Activated T-cell treated with anti-CD3 and anti-CD28 coated beads, Interleukin-2, amount 50 U/mL, for 24 hours (primary cell): ENCODE data around the gene C5.
A peak's percentile ranks its signal among the peaks of the same experiment; 100 is the strongest.
"Not testable (repeated sequence)": the region's sequence is repeated elsewhere in the genome, so short reads cannot be mapped to it uniquely, and the experiment has no call there.

Experiments
- DNase-seq: peaks from one replicate; pipeline ENCODE4 v3.0.0-alpha.2; 2020
- H3K27ac Mint-ChIP-seq: 2 replicates; pipeline ENCODE4 v1.8.0; 2020; ENCODE audit warnings: mild to moderate bottlenecking, mixed read lengths
- H3K27me3 Mint-ChIP-seq: 2 replicates; pipeline ENCODE4 v1.8.0; 2020; ENCODE audit warnings: mixed read lengths
- H3K36me3 Mint-ChIP-seq: 2 replicates; pipeline ENCODE4 v1.8.0; 2020; ENCODE audit warnings: low read depth, mixed read lengths
- H3K4me1 Mint-ChIP-seq: 2 replicates; pipeline ENCODE4 v1.8.0; 2020; ENCODE audit warnings: low read depth, mixed read lengths
- H3K4me3 Mint-ChIP-seq: 2 replicates; pipeline ENCODE4 v1.8.0; 2020; ENCODE audit warnings: mild to moderate bottlenecking, moderate library complexity, mixed read lengths
- H3K9me3 Mint-ChIP-seq: 2 replicates; pipeline ENCODE4 v1.8.0; 2020; ENCODE audit warnings: mixed read lengths

Gene C5

GRCh38 chr9:120979797-120980196 lies 70.3 kb downstream of the C5 start:
- Mint-ChIP-seq H3K27me3 (no peaks in the 10 kb centered on the region), H3K4me3 (no peak overlapping the region), H3K36me3 (no peaks in the 10 kb centered on the region), H3K27ac (no peak overlapping the region), H3K4me1 (peaks cover 10% of the 10 kb centered on the region), H3K9me3 (no peaks in the 10 kb centered on the region)
- no peak for DNase-seq

GRCh38 chr9:120978987-120979386 lies 71.1 kb downstream of the C5 start:
- H3K9me3 Mint-ChIP-seq: no peaks in the 10 kb centered on the region
- no peak overlapping the region for H3K4me3 Mint-ChIP-seq
- peaks cover 16% of the 10 kb centered on the region for H3K4me1 Mint-ChIP-seq
- no peak overlapping the region for H3K27ac Mint-ChIP-seq
- H3K27me3 Mint-ChIP-seq: no peaks in the 10 kb centered on the region
- no peak for DNase-seq
- H3K36me3 Mint-ChIP-seq: no peaks in the 10 kb centered on the region

- Mint-ChIP-seq H3K27ac (no peak overlapping the region), H3K27me3 (no peaks in the 10 kb centered on the region), H3K9me3 (no peaks in the 10 kb centered on the region), H3K36me3 (no peaks in the 10 kb centered on the region), H3K4me3 (no peak overlapping the region), H3K4me1 (peaks cover 18% of the 10 kb centered on the region)
- no peak for DNase-seq
Observed at GRCh38 chr9:120977321-120977720, 72.8 kb downstream of the C5 start.

- no peak for DNase-seq
- no peaks in the 10 kb centered on the region for H3K27me3 Mint-ChIP-seq
- H3K36me3 Mint-ChIP-seq: no peaks in the 10 kb centered on the region
- no peaks in the 10 kb centered on the region for H3K9me3 Mint-ChIP-seq
- no peak overlapping the region for H3K4me3 Mint-ChIP-seq
- H3K27ac Mint-ChIP-seq: peak overlapping the region; percentile 73
- H3K4me1 Mint-ChIP-seq: peaks cover 20% of the 10 kb centered on the region
Observed at GRCh38 chr9:120974921-120975320, 75.2 kb downstream of the C5 start.

GRCh38 chr9:120974181-120974580 lies 75.9 kb downstream of the C5 start:
- no peak for DNase-seq
- Mint-ChIP-seq H3K27me3 (no peaks in the 10 kb centered on the region), H3K36me3 (no peaks in the 10 kb centered on the region), H3K4me1 (peaks cover 20% of the 10 kb centered on the region), H3K27ac (peak overlapping the region; percentile 73), H3K4me3 (no peak overlapping the region), H3K9me3 (no peaks in the 10 kb centered on the region)

GRCh38 chr9:120971938-120972337 lies 78.1 kb downstream of the C5 start:
- H3K27ac Mint-ChIP-seq: no peak overlapping the region
- H3K36me3 Mint-ChIP-seq: no peaks in the 10 kb centered on the region
- H3K9me3 Mint-ChIP-seq: no peaks in the 10 kb centered on the region
- no peak for DNase-seq
- peaks cover 20% of the 10 kb centered on the region for H3K4me1 Mint-ChIP-seq
- H3K27me3 Mint-ChIP-seq: no peaks in the 10 kb centered on the region
- H3K4me3 Mint-ChIP-seq: no peak overlapping the region

GRCh38 chr9:120971471-120971870 lies 78.6 kb downstream of the C5 start:
- H3K4me1 Mint-ChIP-seq: peaks cover 20% of the 10 kb centered on the region
- H3K27ac Mint-ChIP-seq, H3K27me3 Mint-ChIP-seq, H3K9me3 Mint-ChIP-seq, DNase-seq, H3K4me3 Mint-ChIP-seq, H3K36me3 Mint-ChIP-seq: not testable (repeated sequence)

GRCh38 chr9:120970244-120970643 lies 79.8 kb downstream of the C5 start:
- DNase-seq: no peak
- H3K27me3 Mint-ChIP-seq: no peaks in the 10 kb centered on the region

GRCh38 chr9:120966013-120966369 lies 84.1 kb downstream of the C5 start:
- no peaks in the 10 kb centered on the region for H3K9me3 Mint-ChIP-seq
- no peaks in the 10 kb centered on the region for H3K4me1 Mint-ChIP-seq
- no peaks in the 10 kb centered on the region for H3K27me3 Mint-ChIP-seq
- no peak for DNase-seq
- H3K27ac Mint-ChIP-seq: no peak overlapping the region
- no peak overlapping the region for H3K4me3 Mint-ChIP-seq
- H3K36me3 Mint-ChIP-seq: no peaks in the 10 kb centered on the region

More at GRCh38 chr9:120970244-120970643, 79.8 kb downstream of the C5 start:
- no peak overlapping the region for H3K27ac Mint-ChIP-seq
- peaks cover 16% of the 10 kb centered on the region for H3K4me1 Mint-ChIP-seq
- no peak overlapping the region for H3K4me3 Mint-ChIP-seq
- no peaks in the 10 kb centered on the region for H3K36me3 Mint-ChIP-seq
- H3K9me3 Mint-ChIP-seq: no peaks in the 10 kb centered on the region

- H3K4me3 Mint-ChIP-seq: no peak overlapping the region
- H3K27ac Mint-ChIP-seq: no peak overlapping the region
- no peaks in the 10 kb centered on the region for H3K4me1 Mint-ChIP-seq
- no peak for DNase-seq
- no peaks in the 10 kb centered on the region for H3K36me3 Mint-ChIP-seq
- H3K9me3 Mint-ChIP-seq: no peaks in the 10 kb centered on the region
- no peaks in the 10 kb centered on the region for H3K27me3 Mint-ChIP-seq
Observed at GRCh38 chr9:120965344-120966012, 84.6 kb downstream of the C5 start.

GRCh38 chr9:120961936-120962335 lies 88.1 kb downstream of the C5 start:
- Mint-ChIP-seq H3K27me3 (no peaks in the 10 kb centered on the region), H3K9me3 (no peaks in the 10 kb centered on the region), H3K4me1 (no peaks in the 10 kb centered on the region), H3K36me3 (no peaks in the 10 kb centered on the region), H3K4me3 (no peak overlapping the region), H3K27ac (no peak overlapping the region)
- no peak for DNase-seq

GRCh38 chr9:120960001-120960400 lies 90.1 kb downstream of the C5 start:
- H3K27me3 Mint-ChIP-seq: no peaks in the 10 kb centered on the region
- no peak overlapping the region for H3K4me3 Mint-ChIP-seq
- H3K27ac Mint-ChIP-seq: no peak overlapping the region
- H3K36me3 Mint-ChIP-seq: no peaks in the 10 kb centered on the region
- no peaks in the 10 kb centered on the region for H3K4me1 Mint-ChIP-seq
- H3K9me3 Mint-ChIP-seq: no peaks in the 10 kb centered on the region
- DNase-seq: no peak

- Mint-ChIP-seq H3K9me3 (no peaks in the 10 kb centered on the region), H3K36me3 (no peaks in the 10 kb centered on the region), H3K4me1 (no peaks in the 10 kb centered on the region), H3K4me3 (no peak overlapping the region), H3K27me3 (no peaks in the 10 kb centered on the region), H3K27ac (no peak overlapping the region)
- DNase-seq: no peak
Observed at GRCh38 chr9:120956862-120957261, 93.2 kb downstream of the C5 start.

- H3K27ac Mint-ChIP-seq: no peak overlapping the region
- no peaks in the 10 kb centered on the region for H3K27me3 Mint-ChIP-seq
- no peak for DNase-seq
- no peak overlapping the region for H3K4me3 Mint-ChIP-seq
- no peaks in the 10 kb centered on the region for H3K9me3 Mint-ChIP-seq
- no peaks in the 10 kb centered on the region for H3K4me1 Mint-ChIP-seq
- H3K36me3 Mint-ChIP-seq: no peaks in the 10 kb centered on the region
Observed at GRCh38 chr9:120951960-120952618, 98.0 kb downstream of the C5 start.

- H3K27me3 Mint-ChIP-seq: no peaks in the 10 kb centered on the region
- no peak overlapping the region for H3K4me3 Mint-ChIP-seq
- no peaks in the 10 kb centered on the region for H3K36me3 Mint-ChIP-seq
- no peaks in the 10 kb centered on the region for H3K9me3 Mint-ChIP-seq
- no peak for DNase-seq
- no peaks in the 10 kb centered on the region for H3K4me1 Mint-ChIP-seq
- H3K27ac Mint-ChIP-seq: no peak overlapping the region
Observed at GRCh38 chr9:120950421-120951388, 99.4 kb downstream of the C5 start.
